GM10248 (cell line): ENCODE data around the gene ENTREP3.
"Not testable (repeated sequence)": the region's sequence is repeated elsewhere in the genome, so short reads cannot be mapped to it uniquely, and the experiment has no call there.

Source experiments
- CTCF ChIA-PET: fragments of 300-600 bp; sonication (Branson Sonifier 250); formaldehyde crosslinking; extraction: SDS; loops from one replicate; lab custom pipeline; 2021; ENCODE audit warnings: antibody characterized with exemption; lab: Yijun Ruan, JAX
- POLR2A ChIA-PET: fragments of 350-650 bp; sonication (Branson Sonifier 250); formaldehyde crosslinking; extraction: SDS; loops from one replicate; lab custom pipeline; 2020; ENCODE audit warnings: antibody characterized with exemption; lab: Yijun Ruan, JAX
- DNase-seq: peaks from one replicate; pipeline ENCODE4 v3.0.0; 2012; ENCODE audit errors: extremely low spot score
- TF ChIP-seq, protein P1 (sequence below): IDR thresholded peaks from 2 replicates; pipeline ENCODE4 v1.5.1; 2012; ENCODE audit warnings: mild to moderate bottlenecking, low read depth; ENCODE audit errors: extremely low read depth, missing control alignments, control extremely low read depth

Gene ENTREP3

DNA sequence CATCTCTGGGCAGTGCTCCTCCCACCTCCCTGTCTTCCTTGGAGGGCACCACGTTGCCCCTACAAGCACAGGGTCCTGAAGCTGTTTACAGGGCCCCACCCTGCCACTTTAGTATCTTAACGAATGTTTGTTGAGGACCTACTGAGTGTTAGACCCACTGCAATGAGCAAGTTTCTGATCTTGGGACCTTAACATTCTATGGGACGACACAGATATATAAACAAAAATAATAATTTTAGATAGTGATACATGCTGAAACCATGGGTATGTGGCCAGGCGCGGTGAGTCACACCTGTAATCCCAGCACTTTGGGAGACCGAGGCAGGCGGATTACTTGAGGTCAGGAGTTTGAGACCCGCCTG, 10.1 kb downstream of the ENTREP3 start:
- ChIA-PET CTCF (interaction anchor here (0.8 to 9.8 kb wide), 4 partner anchors 31 to 80 kb away, joined by 3 to 150 read pairs (median 3); partner anchors contain the start of gene RUSC1), POLR2A (interaction anchor here (0.6 kb wide), 1 partner anchor 52 kb away, joined by 3 read pairs; no protein-coding TSS in a partner anchor)
- DNase-seq: no peak
- TF ChIP-seq, protein P1, sequence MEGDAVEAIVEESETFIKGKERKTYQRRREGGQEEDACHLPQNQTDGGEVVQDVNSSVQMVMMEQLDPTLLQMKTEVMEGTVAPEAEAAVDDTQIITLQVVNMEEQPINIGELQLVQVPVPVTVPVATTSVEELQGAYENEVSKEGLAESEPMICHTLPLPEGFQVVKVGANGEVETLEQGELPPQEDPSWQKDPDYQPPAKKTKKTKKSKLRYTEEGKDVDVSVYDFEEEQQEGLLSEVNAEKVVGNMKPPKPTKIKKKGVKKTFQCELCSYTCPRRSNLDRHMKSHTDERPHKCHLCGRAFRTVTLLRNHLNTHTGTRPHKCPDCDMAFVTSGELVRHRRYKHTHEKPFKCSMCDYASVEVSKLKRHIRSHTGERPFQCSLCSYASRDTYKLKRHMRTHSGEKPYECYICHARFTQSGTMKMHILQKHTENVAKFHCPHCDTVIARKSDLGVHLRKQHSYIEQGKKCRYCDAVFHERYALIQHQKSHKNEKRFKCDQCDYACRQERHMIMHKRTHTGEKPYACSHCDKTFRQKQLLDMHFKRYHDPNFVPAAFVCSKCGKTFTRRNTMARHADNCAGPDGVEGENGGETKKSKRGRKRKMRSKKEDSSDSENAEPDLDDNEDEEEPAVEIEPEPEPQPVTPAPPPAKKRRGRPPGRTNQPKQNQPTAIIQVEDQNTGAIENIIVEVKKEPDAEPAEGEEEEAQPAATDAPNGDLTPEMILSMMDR: no peak

DNA sequence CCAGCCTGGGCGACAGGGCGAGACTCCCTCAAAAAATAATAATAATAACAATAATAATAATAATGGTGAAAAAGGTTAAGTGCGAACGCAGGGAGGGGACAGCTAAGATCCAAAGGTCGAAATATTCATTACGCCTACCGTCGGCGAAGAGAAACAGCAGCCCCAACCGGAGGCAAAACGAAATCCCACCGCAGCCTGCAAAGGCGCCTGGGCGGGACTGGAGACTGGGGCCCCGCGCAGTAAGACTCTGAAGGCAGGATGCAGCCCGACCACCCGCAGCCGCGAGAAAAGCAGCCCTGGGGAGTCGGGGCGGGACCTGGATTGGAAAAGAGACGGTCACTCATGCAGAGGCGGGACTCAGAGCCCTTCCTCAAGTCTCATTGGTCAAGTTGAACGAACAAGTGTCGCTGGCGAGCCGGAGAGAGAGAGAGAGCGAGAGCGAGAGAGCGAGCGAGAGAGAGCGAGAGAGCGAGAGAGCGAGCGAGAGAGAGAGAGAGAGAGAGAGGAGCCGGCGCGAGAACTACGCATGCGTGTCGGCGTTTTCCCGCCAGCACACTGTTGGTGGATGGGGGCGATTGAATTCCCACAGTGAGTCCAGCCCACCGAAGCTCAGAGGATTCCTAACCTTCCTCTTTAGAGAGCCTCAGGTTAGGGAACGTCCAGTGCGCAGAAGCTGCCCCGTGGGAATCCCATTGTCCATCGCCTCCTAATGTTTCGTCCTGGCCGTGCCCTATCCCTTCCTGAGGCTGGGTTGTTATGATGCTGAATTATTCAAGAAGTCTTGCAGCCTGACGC, 10.7 kb downstream of the ENTREP3 start:
- TF ChIP-seq, protein P1: peak; percentile 51
- ChIA-PET POLR2A (interaction anchor here (0.6 to 1.4 kb wide), 3 partner anchors 13 to 51 kb away, joined by 3 to 4 read pairs (median 4); partner anchors contain the start of gene THBS3), CTCF (interaction anchor here (0.8 to 9.8 kb wide), 7 partner anchors 22 to 80 kb away, joined by 3 to 150 read pairs (median 3); partner anchors contain the start of gene RUSC1)
- DNase-seq: peak; percentile 94

DNA sequence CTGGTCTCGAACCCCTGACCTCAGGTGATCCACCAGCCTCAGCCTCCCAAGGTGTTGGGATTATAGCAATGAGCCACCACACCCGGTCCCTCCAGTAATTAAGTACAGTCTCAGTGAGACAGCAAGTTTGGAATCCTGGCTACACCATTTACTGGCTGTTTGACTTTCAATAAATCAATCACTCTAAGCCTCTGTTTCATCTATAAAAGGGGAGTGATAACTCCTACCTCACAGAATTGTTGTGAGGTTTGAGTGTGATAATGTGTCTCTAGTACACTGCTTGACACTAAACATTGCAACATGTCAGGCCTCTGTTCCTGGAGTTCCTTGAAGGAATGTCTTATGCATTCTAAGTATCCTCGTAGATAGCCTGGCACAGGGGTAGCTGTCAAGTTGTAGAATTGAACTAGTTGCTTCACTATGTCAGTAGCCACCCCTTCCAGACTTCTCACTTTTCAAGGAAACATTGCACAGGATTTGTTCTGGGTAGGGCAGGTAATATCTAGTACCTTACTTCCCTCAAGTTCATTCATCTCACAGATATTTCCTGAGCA, 12.4 kb downstream of the ENTREP3 start:
- CTCF ChIA-PET: interaction anchor here (0.8 to 4.4 kb wide), 5 partner anchors 8 to 128 kb away, joined by 3 to 40 read pairs (median 3); no protein-coding TSS in a partner anchor
- DNase-seq: no peak
- POLR2A ChIA-PET: interaction anchor here (0.7 kb wide), 1 partner anchor 66 kb away, joined by 3 read pairs; the partner anchor contains the start of gene FDPS
- TF ChIP-seq, protein P1: no peak

DNA sequence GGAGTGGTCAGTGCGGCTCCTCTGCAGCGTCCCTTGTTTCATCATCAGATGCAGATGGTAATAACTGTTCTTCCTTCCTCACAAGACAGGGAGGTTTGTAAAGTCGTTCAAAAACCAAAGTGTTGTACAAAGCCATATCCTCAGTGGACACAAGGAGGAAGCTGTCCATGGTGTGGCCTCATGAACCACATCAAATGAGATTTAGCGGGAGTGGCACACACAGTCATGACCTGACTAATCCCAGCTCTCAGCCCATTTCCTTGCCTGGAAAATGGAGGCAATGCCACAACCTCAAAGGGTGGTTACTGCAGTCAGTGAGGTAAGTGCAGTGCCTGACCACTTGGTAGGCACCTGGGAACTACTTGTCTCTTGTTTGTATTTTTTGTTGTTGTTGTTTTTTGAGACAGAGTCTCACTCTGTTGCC, 13.4 kb downstream of the ENTREP3 start:
- POLR2A ChIA-PET: interaction anchor here (0.7 to 1.0 kb wide), 2 partner anchors 9 to 32 kb away, joined by 3 to 6 read pairs; partner anchors contain the start of gene CLK2
- TF ChIP-seq, protein P1: no peak
- CTCF ChIA-PET: interaction anchor here (0.8 to 4.4 kb wide), 5 partner anchors 9 to 64 kb away, joined by 3 to 40 read pairs (median 3); no protein-coding TSS in a partner anchor
- no peak for DNase-seq

DNA sequence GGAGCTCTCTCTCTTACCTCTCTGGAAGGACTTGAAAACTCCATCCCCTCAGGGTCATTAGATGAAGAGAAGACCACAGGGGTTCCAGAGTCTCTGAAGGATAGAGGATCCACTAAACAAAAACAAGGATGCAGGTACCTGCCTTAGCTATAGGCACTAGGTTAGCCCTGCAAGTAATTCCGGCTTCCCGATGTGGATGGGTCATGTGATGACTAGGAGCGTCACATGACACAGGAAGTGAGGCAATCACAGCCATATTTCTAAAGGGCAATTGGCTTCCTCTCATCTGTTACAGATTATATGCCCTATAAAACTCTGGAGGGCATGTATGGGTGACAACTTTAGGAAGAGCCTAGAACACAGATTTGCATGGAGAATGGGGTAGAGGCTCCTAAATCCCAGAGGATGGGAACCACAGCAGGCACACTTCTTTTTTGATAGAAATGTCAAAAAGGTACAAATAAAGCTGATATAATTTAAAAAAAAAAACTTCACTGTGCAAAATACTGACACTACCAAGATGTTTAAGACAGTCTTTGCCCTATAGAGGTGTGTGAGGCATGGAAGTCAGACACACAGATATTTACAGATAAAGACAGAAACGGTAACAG, 14.1 kb downstream of the ENTREP3 start:
- CTCF ChIA-PET: interaction anchor here (0.8 to 4.4 kb wide), 6 partner anchors 10 to 150 kb away, joined by 3 to 40 read pairs (median 4); no protein-coding TSS in a partner anchor
- POLR2A ChIA-PET: interaction anchor here (0.6 to 1.0 kb wide), 3 partner anchors 10 to 67 kb away, joined by 3 to 6 read pairs (median 3); partner anchors contain the start of gene CLK2
- peak; percentile 69 for DNase-seq
- TF ChIP-seq, protein P1: no peak

DNA sequence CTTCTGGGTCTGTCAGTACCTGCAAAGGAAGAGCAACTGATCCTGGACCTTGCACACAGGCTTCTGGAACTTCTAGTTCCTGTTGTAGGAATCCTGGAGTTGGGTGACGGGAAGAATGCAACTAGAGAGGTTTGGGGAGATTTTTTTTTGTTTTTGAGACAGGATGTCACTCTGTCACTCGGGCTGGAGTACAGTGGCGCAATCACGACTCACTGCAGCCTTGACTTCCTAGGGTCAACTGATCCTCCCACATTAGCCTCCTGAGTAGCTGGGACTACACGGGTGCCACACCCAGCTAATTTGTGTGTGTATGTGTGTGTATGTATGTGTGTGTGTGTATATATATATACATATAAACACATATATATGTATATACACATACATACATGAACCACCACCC, 18.8 kb downstream of the ENTREP3 start:
- TF ChIP-seq, protein P1: no peak
- ChIA-PET POLR2A (no interaction called here), CTCF (no interaction called here)
- no peak for DNase-seq

DNA sequence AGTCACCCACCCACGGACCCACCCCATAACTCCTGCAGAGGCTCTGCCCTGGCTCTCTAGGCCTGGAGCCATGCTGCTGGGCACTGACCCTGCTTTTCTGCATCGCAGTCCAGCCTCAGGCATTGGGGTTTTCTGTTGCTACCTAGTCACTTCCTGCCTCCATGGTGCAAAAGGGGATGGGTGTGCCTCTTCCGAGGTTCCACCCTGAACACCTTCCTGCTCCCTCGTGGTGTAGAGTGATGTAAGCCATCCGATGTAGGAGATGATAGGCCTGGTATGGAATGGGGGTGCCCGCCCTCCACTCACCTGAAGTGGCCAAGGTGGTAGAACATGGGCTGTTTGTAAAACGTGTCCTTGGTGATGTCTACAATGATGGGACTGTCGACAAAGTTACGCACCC, 19.9 kb downstream of the ENTREP3 start:
- DNase-seq, POLR2A ChIA-PET, CTCF ChIA-PET: not testable (repeated sequence)

DNA sequence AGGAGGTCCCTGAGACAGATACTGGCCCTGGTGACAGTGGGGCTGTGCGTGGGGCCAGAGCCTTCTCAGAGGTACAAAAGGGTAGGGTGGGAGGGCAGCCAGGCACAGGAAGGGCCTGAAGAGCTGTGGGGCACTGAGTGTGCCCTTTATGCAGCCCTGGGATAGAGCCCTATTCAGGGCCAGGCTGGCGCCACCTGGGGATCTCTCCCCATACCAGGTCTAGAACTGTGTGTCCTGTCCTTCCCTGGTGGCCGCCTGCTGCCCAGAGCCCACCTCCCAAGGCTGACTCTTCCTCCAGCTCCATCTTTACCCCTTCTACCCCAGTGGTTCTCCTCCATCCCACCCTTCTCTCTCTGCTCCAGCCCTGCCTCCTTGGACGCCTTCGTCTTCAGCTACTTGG, 21.8 kb downstream of the ENTREP3 start:
- POLR2A ChIA-PET, DNase-seq: not testable (repeated sequence)
- CTCF ChIA-PET: interaction anchor here (2.3 kb wide), 1 partner anchor 18 kb away, joined by 7 read pairs; no protein-coding TSS in a partner anchor
